ENCODE measurements around the gene MAN2B1. TPM values are rescaled to one million over a fixed set of nuclear protein-coding genes. Genes with fewer than 3 reads are reported as not detected.

The MAN2B1 gene
- total and polyA plus RNA-seq, 2 of the 13 experiments (the other 11 are each of a cell fraction or from before 2014, with no cell fraction given) = 23.6 to 23.8 TPM

DNA sequence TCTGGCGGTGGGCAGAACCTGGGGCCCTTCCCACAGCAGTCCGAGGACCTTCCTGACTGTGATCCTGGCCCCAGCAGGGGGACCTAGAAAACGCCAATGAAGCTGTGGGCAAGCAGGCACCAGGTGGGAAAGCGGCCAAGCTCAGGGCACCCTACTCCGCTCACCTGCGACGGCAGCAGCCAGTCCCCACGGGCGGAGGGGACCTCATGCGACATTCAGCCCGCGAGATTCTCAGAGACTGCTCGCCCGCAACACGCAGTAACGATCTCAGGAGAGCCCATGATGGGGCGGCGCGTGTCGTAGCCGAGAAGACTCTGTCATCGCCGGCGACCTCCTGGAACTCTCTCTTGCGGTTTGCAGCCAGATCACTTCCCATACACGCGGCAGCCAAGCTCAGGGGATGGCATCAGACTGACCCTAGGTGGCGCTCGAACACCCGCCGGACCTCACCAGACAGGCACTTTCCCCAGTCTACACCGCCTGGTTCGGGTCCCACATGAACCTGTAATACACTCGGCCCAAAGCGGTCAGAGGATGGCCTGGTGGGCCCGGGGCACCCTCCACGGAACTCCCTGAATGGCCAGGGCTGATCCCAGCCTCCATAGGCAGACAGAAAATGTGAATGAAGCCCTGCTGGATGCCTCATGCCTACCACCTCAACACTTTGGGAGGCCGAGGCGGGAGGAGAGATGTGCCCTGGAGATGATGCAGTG lies 26.5 kb downstream of the MAN2B1 start (continued):
- TF ChIP-seq, protein P1, sequence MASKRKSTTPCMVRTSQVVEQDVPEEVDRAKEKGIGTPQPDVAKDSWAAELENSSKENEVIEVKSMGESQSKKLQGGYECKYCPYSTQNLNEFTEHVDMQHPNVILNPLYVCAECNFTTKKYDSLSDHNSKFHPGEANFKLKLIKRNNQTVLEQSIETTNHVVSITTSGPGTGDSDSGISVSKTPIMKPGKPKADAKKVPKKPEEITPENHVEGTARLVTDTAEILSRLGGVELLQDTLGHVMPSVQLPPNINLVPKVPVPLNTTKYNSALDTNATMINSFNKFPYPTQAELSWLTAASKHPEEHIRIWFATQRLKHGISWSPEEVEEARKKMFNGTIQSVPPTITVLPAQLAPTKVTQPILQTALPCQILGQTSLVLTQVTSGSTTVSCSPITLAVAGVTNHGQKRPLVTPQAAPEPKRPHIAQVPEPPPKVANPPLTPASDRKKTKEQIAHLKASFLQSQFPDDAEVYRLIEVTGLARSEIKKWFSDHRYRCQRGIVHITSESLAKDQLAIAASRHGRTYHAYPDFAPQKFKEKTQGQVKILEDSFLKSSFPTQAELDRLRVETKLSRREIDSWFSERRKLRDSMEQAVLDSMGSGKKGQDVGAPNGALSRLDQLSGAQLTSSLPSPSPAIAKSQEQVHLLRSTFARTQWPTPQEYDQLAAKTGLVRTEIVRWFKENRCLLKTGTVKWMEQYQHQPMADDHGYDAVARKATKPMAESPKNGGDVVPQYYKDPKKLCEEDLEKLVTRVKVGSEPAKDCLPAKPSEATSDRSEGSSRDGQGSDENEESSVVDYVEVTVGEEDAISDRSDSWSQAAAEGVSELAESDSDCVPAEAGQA (IDR thresholded peaks at IDR 0.05; ENCODE audit: low read depth) = no peak
- TF ChIP-seq, protein P1 (CRISPR knock-in tag; IDR thresholded peaks at IDR 0.05; ENCODE audit: borderline replicate concordance) = no peak
- TF ChIP-seq NFRKB (IDR thresholded peaks at IDR 0.05) (no peak), ZNF747 (CRISPR knock-in tag; IDR thresholded peaks at IDR 0.05; ENCODE audit: borderline replicate concordance) (no peak), ZNF572 (CRISPR knock-in tag; IDR thresholded peaks at IDR 0.05) (no peak), ZNF569 (CRISPR knock-in tag; IDR thresholded peaks at IDR 0.05; ENCODE audit: borderline replicate concordance) (no peak), GZF1 (CRISPR knock-in tag; IDR thresholded peaks at IDR 0.05) (no peak), ZNF713 (CRISPR knock-in tag; IDR thresholded peaks at IDR 0.05) (no peak), RBFOX2 (IDR thresholded peaks at IDR 0.05; ENCODE audit: low read depth, low read length) (no peak), MXI1 (IDR thresholded peaks at IDR 0.05; ENCODE audit: borderline replicate concordance, low read depth, low read length) (no peak; the same call in 2 of the 3 replicates), HNRNPL (IDR thresholded peaks at IDR 0.05; ENCODE audit: low read depth, low read length) (no peak), ZBTB1 (CRISPR knock-in tag; IDR thresholded peaks at IDR 0.05; ENCODE audit: borderline replicate concordance) (no peak), KDM5A (IDR thresholded peaks at IDR 0.05; ENCODE audit: borderline replicate concordance, low read length) (no peak), RORA (CRISPR knock-in tag; IDR thresholded peaks at IDR 0.05) (no peak)
- TF ChIP-seq, protein P2, sequence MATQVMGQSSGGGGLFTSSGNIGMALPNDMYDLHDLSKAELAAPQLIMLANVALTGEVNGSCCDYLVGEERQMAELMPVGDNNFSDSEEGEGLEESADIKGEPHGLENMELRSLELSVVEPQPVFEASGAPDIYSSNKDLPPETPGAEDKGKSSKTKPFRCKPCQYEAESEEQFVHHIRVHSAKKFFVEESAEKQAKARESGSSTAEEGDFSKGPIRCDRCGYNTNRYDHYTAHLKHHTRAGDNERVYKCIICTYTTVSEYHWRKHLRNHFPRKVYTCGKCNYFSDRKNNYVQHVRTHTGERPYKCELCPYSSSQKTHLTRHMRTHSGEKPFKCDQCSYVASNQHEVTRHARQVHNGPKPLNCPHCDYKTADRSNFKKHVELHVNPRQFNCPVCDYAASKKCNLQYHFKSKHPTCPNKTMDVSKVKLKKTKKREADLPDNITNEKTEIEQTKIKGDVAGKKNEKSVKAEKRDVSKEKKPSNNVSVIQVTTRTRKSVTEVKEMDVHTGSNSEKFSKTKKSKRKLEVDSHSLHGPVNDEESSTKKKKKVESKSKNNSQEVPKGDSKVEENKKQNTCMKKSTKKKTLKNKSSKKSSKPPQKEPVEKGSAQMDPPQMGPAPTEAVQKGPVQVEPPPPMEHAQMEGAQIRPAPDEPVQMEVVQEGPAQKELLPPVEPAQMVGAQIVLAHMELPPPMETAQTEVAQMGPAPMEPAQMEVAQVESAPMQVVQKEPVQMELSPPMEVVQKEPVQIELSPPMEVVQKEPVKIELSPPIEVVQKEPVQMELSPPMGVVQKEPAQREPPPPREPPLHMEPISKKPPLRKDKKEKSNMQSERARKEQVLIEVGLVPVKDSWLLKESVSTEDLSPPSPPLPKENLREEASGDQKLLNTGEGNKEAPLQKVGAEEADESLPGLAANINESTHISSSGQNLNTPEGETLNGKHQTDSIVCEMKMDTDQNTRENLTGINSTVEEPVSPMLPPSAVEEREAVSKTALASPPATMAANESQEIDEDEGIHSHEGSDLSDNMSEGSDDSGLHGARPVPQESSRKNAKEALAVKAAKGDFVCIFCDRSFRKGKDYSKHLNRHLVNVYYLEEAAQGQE (IDR thresholded peaks at IDR 0.05; ENCODE audit: borderline replicate concordance in 1 of 2, low read depth in 1 of 2, low read length in 2 of 2) = no peak
- TF ChIP-seq, protein P3, sequence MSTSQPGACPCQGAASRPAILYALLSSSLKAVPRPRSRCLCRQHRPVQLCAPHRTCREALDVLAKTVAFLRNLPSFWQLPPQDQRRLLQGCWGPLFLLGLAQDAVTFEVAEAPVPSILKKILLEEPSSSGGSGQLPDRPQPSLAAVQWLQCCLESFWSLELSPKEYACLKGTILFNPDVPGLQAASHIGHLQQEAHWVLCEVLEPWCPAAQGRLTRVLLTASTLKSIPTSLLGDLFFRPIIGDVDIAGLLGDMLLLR (CRISPR knock-in tag; IDR thresholded peaks at IDR 0.05) = no peak
- TF ChIP-seq, protein P4, sequence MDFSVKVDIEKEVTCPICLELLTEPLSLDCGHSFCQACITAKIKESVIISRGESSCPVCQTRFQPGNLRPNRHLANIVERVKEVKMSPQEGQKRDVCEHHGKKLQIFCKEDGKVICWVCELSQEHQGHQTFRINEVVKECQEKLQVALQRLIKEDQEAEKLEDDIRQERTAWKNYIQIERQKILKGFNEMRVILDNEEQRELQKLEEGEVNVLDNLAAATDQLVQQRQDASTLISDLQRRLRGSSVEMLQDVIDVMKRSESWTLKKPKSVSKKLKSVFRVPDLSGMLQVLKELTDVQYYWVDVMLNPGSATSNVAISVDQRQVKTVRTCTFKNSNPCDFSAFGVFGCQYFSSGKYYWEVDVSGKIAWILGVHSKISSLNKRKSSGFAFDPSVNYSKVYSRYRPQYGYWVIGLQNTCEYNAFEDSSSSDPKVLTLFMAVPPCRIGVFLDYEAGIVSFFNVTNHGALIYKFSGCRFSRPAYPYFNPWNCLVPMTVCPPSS (IDR thresholded peaks at IDR 0.05) = no peak

Measured in HepG2 (cell line).